Measurements from ENCODE around the gene IL17REL. TPM values are rescaled to one million over a fixed set of nuclear protein-coding genes. Genes with fewer than 3 reads are reported as not detected.
"Not testable (repeated sequence)": the region's sequence is repeated elsewhere in the genome, so short reads cannot be mapped to it uniquely, and the experiment has no call there.

IL17REL gene
- total RNA-seq, 6 experiments from 2014 or later: not detected

- no peak for TF ChIP-seq CTCF (IDR thresholded peaks at IDR 0.05)
- Mint-ChIP-seq H3K27ac (no peak overlapping the region), H3K4me1 (ENCODE audit: low read depth) (peaks cover under 1% of the 10 kb centered on the region; the same call in 1 of the 2 replicates), H3K9me3 (no peaks in the 10 kb centered on the region), H3K4me3 (no peak overlapping the region), H3K36me3 (ENCODE audit: low read depth) (no peaks in the 10 kb centered on the region), H3K27me3 (ENCODE audit: insufficient read depth) (no peaks in the 10 kb centered on the region; the same call in 1 of the 2 replicates)
- DNase-seq: no peak
Measured at GRCh38 chr22:49946612-49947295, 65.8 kb downstream of the IL17REL start.

GRCh38 chr22:49945042-49945794 lies 67.3 kb downstream of the IL17REL start:
- not testable (repeated sequence) for H3K27ac Mint-ChIP-seq

More at GRCh38 chr22:49945042-49945794, 67.3 kb downstream of the IL17REL start:
- H3K9me3 Mint-ChIP-seq; H3K27me3 Mint-ChIP-seq (ENCODE audit: insufficient read depth); H3K4me3 Mint-ChIP-seq; H3K36me3 Mint-ChIP-seq (ENCODE audit: low read depth); H3K4me1 Mint-ChIP-seq (ENCODE audit: low read depth); DNase-seq: not testable (repeated sequence)

Small RNA genes lying within 50 kb of the gene (microRNA-seq; reads per million reads assigned to microRNA genes)
- gene MIR6821: not detected

Other genes starting within 250 kb of the IL17REL start
- 10 to 100 TPM; 17.2 to 20.8 (median 18.1) TPM for gene BRD1, start 184.9 kb downstream of the IL17REL start, total RNA-seq (2021; fragmentation: NEBNext Ultra II Directional; extraction: Animal tissue kit (Norgen Biotek cat#: 25700))
- 10 to 100 TPM in 1 of 6 experiments, 1 to 10 TPM in 5; 7.9 to 10.9 (median 9.0) TPM for gene ZBED4, start 158.9 kb downstream of the IL17REL start, total RNA-seq (2021; fragmentation: NEBNext Ultra II Directional; extraction: Animal tissue kit (Norgen Biotek cat#: 25700))
- gene ALG12, start 94.3 kb downstream of the IL17REL start, total RNA-seq (2021; fragmentation: NEBNext Ultra II Directional; extraction: Animal tissue kit (Norgen Biotek cat#: 25700)): 10 to 100 TPM; 17.2 to 25.1 (median 20.2) TPM
- gene CRELD2, start 94.1 kb downstream of the IL17REL start, total RNA-seq (2021; fragmentation: NEBNext Ultra II Directional; extraction: Animal tissue kit (Norgen Biotek cat#: 25700)): 10 to 100 TPM; 67.9 to 86.8 (median 78.5) TPM
- 10 to 100 TPM; 14.8 to 18.8 (median 17.4) TPM for gene PIM3, start 52.0 kb downstream of the IL17REL start, total RNA-seq (2021; fragmentation: NEBNext Ultra II Directional; extraction: Animal tissue kit (Norgen Biotek cat#: 25700))
- not detected for gene TTLL8, start 45.5 kb upstream of the IL17REL start, total RNA-seq (2021; fragmentation: NEBNext Ultra II Directional; extraction: Animal tissue kit (Norgen Biotek cat#: 25700))
- not detected for gene MLC1, start 72.7 kb upstream of the IL17REL start, total RNA-seq (2021; fragmentation: NEBNext Ultra II Directional; extraction: Animal tissue kit (Norgen Biotek cat#: 25700))
- gene MOV10L1, start 77.2 kb upstream of the IL17REL start, total RNA-seq (2021; fragmentation: NEBNext Ultra II Directional; extraction: Animal tissue kit (Norgen Biotek cat#: 25700)): 1 to 10 TPM in 1 of 6 experiments, under 1 TPM in 5; 0.09 to 1.3 (median 0.26) TPM
- 1 to 10 TPM; 1.2 to 2.3 (median 1.3) TPM for gene PANX2, start 158.0 kb upstream of the IL17REL start, total RNA-seq (2021; fragmentation: NEBNext Ultra II Directional; extraction: Animal tissue kit (Norgen Biotek cat#: 25700))
- 10 to 100 TPM; 25.0 to 36.0 (median 27.6) TPM for gene TRABD, start 173.1 kb upstream of the IL17REL start, total RNA-seq (2021; fragmentation: NEBNext Ultra II Directional; extraction: Animal tissue kit (Norgen Biotek cat#: 25700))
- gene SELENOO, start 188.2 kb upstream of the IL17REL start, total RNA-seq (2021; fragmentation: NEBNext Ultra II Directional; extraction: Animal tissue kit (Norgen Biotek cat#: 25700)): 10 to 100 TPM; 14.4 to 18.0 (median 16.0) TPM
- 10 to 100 TPM; 20.1 to 26.8 (median 21.7) TPM for gene TUBGCP6, start 232.3 kb upstream of the IL17REL start, total RNA-seq (2021; fragmentation: NEBNext Ultra II Directional; extraction: Animal tissue kit (Norgen Biotek cat#: 25700))
- gene HDAC10, start 238.5 kb upstream of the IL17REL start, total RNA-seq (2021; fragmentation: NEBNext Ultra II Directional; extraction: Animal tissue kit (Norgen Biotek cat#: 25700)): 10 to 100 TPM; 24.2 to 30.9 (median 28.9) TPM
- 10 to 100 TPM; 31.4 to 39.5 (median 34.1) TPM for gene MAPK12, start 248.9 kb upstream of the IL17REL start, total RNA-seq (2021; fragmentation: NEBNext Ultra II Directional; extraction: Animal tissue kit (Norgen Biotek cat#: 25700))

Measured in HFFc6 (cell line).